SK-N-SH treated with all-trans-retinoic acid at 6 μM for 48 hours (cell line): ENCODE results near the gene TMEM143.
A peak's percentile ranks its signal among the peaks of the same experiment; 100 is the strongest.
"Not testable (repeated sequence)": the region's sequence is repeated elsewhere in the genome, so short reads cannot be mapped to it uniquely, and the experiment has no call there.

Experiments
- ATAC-seq: fragments of 200-7000 bp; cut with Tn5 transposase; 3 replicates; pipeline ENCODE4 v1.9.1; 2020; ENCODE audit warnings: mild to moderate bottlenecking, moderate library complexity
- ARNTL ChIP-seq: fragments of 450-650 bp; formaldehyde crosslinking; IDR thresholded peaks from 2 replicates; pipeline ENCODE4 v1.5.0; 2020; ENCODE audit warnings: low read depth, mild to moderate bottlenecking, moderate library complexity, borderline replicate concordance
- BACH2 ChIP-seq: fragments of 250-450 bp; sonication (Bioruptor Pico); IDR thresholded peaks from 2 replicates; pipeline ENCODE4 v1.9.0; 2021; ENCODE audit warnings: mild to moderate bottlenecking, borderline replicate concordance
- CREB5 ChIP-seq: fragments of 250-450 bp; sonication (Bioruptor Pico); IDR thresholded peaks from 2 replicates; pipeline ENCODE4 v1.5.1; 2020; ENCODE audit warnings: low read depth, mild to moderate bottlenecking, moderate library complexity
- CSDC2 ChIP-seq: fragments of 250-450 bp; sonication (Bioruptor Pico); IDR thresholded peaks from 2 replicates; pipeline ENCODE4 v1.5.0; 2020; ENCODE audit warnings: mild to moderate bottlenecking, moderate library complexity
- CSRNP3 ChIP-seq: fragments of 250-450 bp; sonication (Bioruptor Pico); IDR thresholded peaks from 2 replicates; pipeline ENCODE4 v1.5.1; 2021; ENCODE audit warnings: mild to moderate bottlenecking, moderate library complexity
- ESRRG ChIP-seq: fragments of 250-450 bp; sonication (Bioruptor Pico); IDR thresholded peaks from 2 replicates; pipeline ENCODE4 v1.6.1; 2021; ENCODE audit warnings: mild to moderate bottlenecking
- GLIS3 ChIP-seq: fragments of 250-450 bp; sonication (Bioruptor Pico); IDR thresholded peaks from 2 replicates; pipeline ENCODE4 v1.5.0; 2020; ENCODE audit warnings: mild to moderate bottlenecking, moderate library complexity
- ISL1 ChIP-seq: fragments of 250-450 bp; sonication (Bioruptor Pico); IDR thresholded peaks from 2 replicates; pipeline ENCODE4 v2.1.2; 2022; ENCODE audit warnings: mild to moderate bottlenecking, moderate library complexity
- OSR1 ChIP-seq: fragments of 250-450 bp; sonication (Bioruptor Pico); IDR thresholded peaks from 2 replicates; pipeline ENCODE4 v1.8.0; 2022; ENCODE audit warnings: moderate library complexity, mild to moderate bottlenecking, inconsistent platforms
- PATZ1 ChIP-seq: fragments of 250-450 bp; sonication (Bioruptor Pico); IDR thresholded peaks from 2 replicates; pipeline ENCODE4 v1.8.0; 2020; ENCODE audit warnings: mild to moderate bottlenecking, moderate library complexity, borderline replicate concordance
- PPARA ChIP-seq: fragments of 250-450 bp; sonication (Bioruptor Pico); IDR thresholded peaks from 2 replicates; pipeline ENCODE4 v1.5.0; 2020; ENCODE audit warnings: mild to moderate bottlenecking, borderline replicate concordance
- RARB ChIP-seq: fragments of 250-450 bp; sonication (Bioruptor Pico); IDR thresholded peaks from 2 replicates; pipeline ENCODE4 v1.8.0; 2021; ENCODE audit warnings: mild to moderate bottlenecking, moderate library complexity
- TCF4 ChIP-seq: fragments of 250-450 bp; sonication (Bioruptor Pico); IDR thresholded peaks from 2 replicates; pipeline ENCODE4 v1.8.0; 2021; ENCODE audit warnings: mild to moderate bottlenecking, moderate library complexity, borderline replicate concordance
- TOX ChIP-seq: fragments of 250-450 bp; sonication (Bioruptor Pico); IDR thresholded peaks from 2 replicates; pipeline ENCODE4 v1.8.0; 2021; ENCODE audit warnings: mild to moderate bottlenecking, moderate library complexity, borderline replicate concordance
- ZC3H10 ChIP-seq: fragments of 250-450 bp; sonication (Bioruptor Pico); IDR thresholded peaks from 2 replicates; pipeline ENCODE4 v1.5.1; 2021; ENCODE audit warnings: mild to moderate bottlenecking, moderate library complexity
- ZFP3 ChIP-seq: fragments of 250-450 bp; sonication (Bioruptor Pico); IDR thresholded peaks from 2 replicates; pipeline ENCODE4 v1.5.0; 2020; ENCODE audit warnings: mild to moderate bottlenecking, moderate library complexity
- ZFP30 ChIP-seq: fragments of 450-650 bp; formaldehyde crosslinking; IDR thresholded peaks from 2 replicates; pipeline ENCODE4 v1.5.0; 2022; ENCODE audit warnings: mild to moderate bottlenecking, moderate library complexity
- ZNF565 ChIP-seq: fragments of 450-650 bp; formaldehyde crosslinking; conservative IDR thresholded peaks from 2 replicates; pipeline ENCODE4 v1.5.0; 2020; ENCODE audit warnings: low read depth, mild to moderate bottlenecking, moderate library complexity
- ZNF8 ChIP-seq: fragments of 450-650 bp; formaldehyde crosslinking; IDR thresholded peaks from 2 replicates; pipeline ENCODE4 v1.5.0; 2020; ENCODE audit warnings: mild to moderate bottlenecking, moderate library complexity

TMEM143 gene

GRCh38 chr19:48392860-48393558 lies 29.3 kb upstream of the TMEM143 start (continued):
- TF ChIP-seq PATZ1 (CRISPR knock-in tag) (no peak), CSDC2 (CRISPR knock-in tag) (no peak), ESRRG (CRISPR knock-in tag) (no peak), ZFP3 (CRISPR knock-in tag) (no peak), ZC3H10 (no peak), CSRNP3 (CRISPR knock-in tag) (no peak), TCF4 (CRISPR knock-in tag) (no peak), TOX (no peak), ARNTL (no peak), OSR1 (CRISPR knock-in tag) (no peak), BACH2 (CRISPR knock-in tag) (no peak), ISL1 (CRISPR knock-in tag) (no peak), ZNF8 (CRISPR knock-in tag) (no peak)

- not testable (repeated sequence) for ATAC-seq
Measured at GRCh38 chr19:48392006-48392344, 28.2 kb upstream of the TMEM143 start.

GRCh38 chr19:48391100-48392005 lies 27.6 kb upstream of the TMEM143 start, which contains the start of gene KDELR1:
Gene KDELR1 (minus strand): TSS chr19:48391551. CDS start chr19:48391358, 193 bp downstream.
- no peak for TF ChIP-seq ISL1 (CRISPR knock-in tag)
- TF ChIP-seq PATZ1 (CRISPR knock-in tag): no peak
- no peak for TF ChIP-seq ARNTL
- no peak for TF ChIP-seq ZNF8 (CRISPR knock-in tag)
- TF ChIP-seq CREB5 (CRISPR knock-in tag): no peak
- TF ChIP-seq ZNF565 (CRISPR knock-in tag): no peak
- no peak for TF ChIP-seq TOX
- TF ChIP-seq OSR1 (CRISPR knock-in tag): no peak
- no peak for TF ChIP-seq PPARA
- no peak for TF ChIP-seq ZFP3 (CRISPR knock-in tag)
- TF ChIP-seq RARB: no peak
- no peak for TF ChIP-seq TCF4 (CRISPR knock-in tag)
- TF ChIP-seq BACH2 (CRISPR knock-in tag): no peak
- TF ChIP-seq ESRRG (CRISPR knock-in tag): no peak
- TF ChIP-seq ZFP30 (CRISPR knock-in tag): no peak
- no peak for TF ChIP-seq GLIS3
- no peak for TF ChIP-seq CSDC2 (CRISPR knock-in tag)
- ATAC-seq: peak; percentile 76
